T-helper 22 cell (primary cell): Measurements from ENCODE around the gene NCS1.
"Not testable (repeated sequence)": the region's sequence is repeated elsewhere in the genome, so short reads cannot be mapped to it uniquely, and the experiment has no call there.

Experiments used
- DNase-seq: peaks from one replicate; pipeline ENCODE4 v3.0.0-alpha.2; 2020; ENCODE audit warnings: low read depth

NCS1 gene

GRCh38 chr9:130237763-130238524, 65.7 kb downstream of the NCS1 start:
- DNase-seq, result no peak

- no peak for DNase-seq
These were observed 67.1 kb downstream of the NCS1 start for GRCh38 chr9:130239363-130239695.

GRCh38 chr9:130239741-130240241, 67.6 kb downstream of the NCS1 start:
- DNase-seq, result no peak

- DNase-seq, result no peak
These were observed 68.4 kb downstream of the NCS1 start for GRCh38 chr9:130240410-130241197.

GRCh38 chr9:130241198-130241535, 69.0 kb downstream of the NCS1 start:
- no peak for DNase-seq

GRCh38 chr9:130242270-130243014, 70.2 kb downstream of the NCS1 start:
- no peak for DNase-seq

- peak; percentile 76 for DNase-seq
These were observed 71.0 kb downstream of the NCS1 start for GRCh38 chr9:130243015-130243881.

- DNase-seq, result no peak
These were observed 71.6 kb downstream of the NCS1 start for GRCh38 chr9:130243882-130244170.

- no peak for DNase-seq
These were observed 72.5 kb downstream of the NCS1 start for GRCh38 chr9:130244548-130245165.

GRCh38 chr9:130245474-130245873, 73.3 kb downstream of the NCS1 start:
- no peak for DNase-seq

GRCh38 chr9:130246126-130246525, 73.9 kb downstream of the NCS1 start:
- no peak for DNase-seq

GRCh38 chr9:130254747-130255630, 82.8 kb downstream of the NCS1 start:
- DNase-seq, result no peak

GRCh38 chr9:130255631-130256134, 83.5 kb downstream of the NCS1 start:
- DNase-seq, result no peak

- no peak for DNase-seq
These were observed 84.4 kb downstream of the NCS1 start for GRCh38 chr9:130256644-130257043.

- not testable (repeated sequence) for DNase-seq
These were observed 85.9 kb downstream of the NCS1 start for GRCh38 chr9:130258137-130258536.

GRCh38 chr9:130259044-130259443, 86.8 kb downstream of the NCS1 start:
- no peak for DNase-seq

- no peak for DNase-seq
These were observed 88.9 kb downstream of the NCS1 start for GRCh38 chr9:130260816-130261765.

- DNase-seq, result no peak
These were observed 90.0 kb downstream of the NCS1 start for GRCh38 chr9:130262061-130262745.

- DNase-seq, result no peak
These were observed 90.6 kb downstream of the NCS1 start for GRCh38 chr9:130262771-130263170.
